Sigmoid colon (tissue), 4 donors: ENCODE data around the gene LRP1B.

Experiments
- CTCF ChIP-seq, 4 experiments: fragments of 450-650 bp in 3 of 4; fragments of 200-600 bp in 1 of 4; IDR thresholded peaks; one replicate each; pipeline ENCODE4 v1.5.1; 2016 to 2019; ENCODE audit warnings: antibody characterized with exemption in 4 of 4, mild to moderate bottlenecking in 3 of 4, moderate library complexity in 2 of 4
- EP300 ChIP-seq, 4 donors: sonication (generic); formaldehyde crosslinking; IDR thresholded peaks; one replicate each; pipeline ENCODE4 v1.6.1; 2017; ENCODE audit warnings: antibody characterized with exemption in 4 of 4
- POLR2A ChIP-seq, 2 donors: fragments of 450-650 bp; IDR thresholded peaks; one replicate each; pipeline ENCODE4 v1.6.1; 2016; ENCODE audit warnings: antibody characterized with exemption in 2 of 2, mild to moderate bottlenecking in 2 of 2, moderate library complexity in 2 of 2
- POLR2AphosphoS5 ChIP-seq, 4 donors: sonication (generic); formaldehyde crosslinking; IDR thresholded peaks; one replicate each; pipeline ENCODE4 v1.6.1; 2017; ENCODE audit warnings: antibody characterized with exemption in 4 of 4

GRCh38 chr2:141280037-141280436, 850.8 kb downstream of the LRP1B start:
- TF ChIP-seq POLR2A (IDR thresholded peaks at IDR 0.05) (no peak), CTCF (IDR thresholded peaks at IDR 0.05) (no peak), POLR2AphosphoS5 (IDR thresholded peaks at IDR 0.05) (no peak), EP300 (IDR thresholded peaks at IDR 0.05) (no peak)
